ENCODE results near the gene IRX5.

Gene IRX5

GRCh38 chr16:54923055-54923473, 7.6 kb upstream of the IRX5 start:
- TF ChIP-seq CTCF (IDR thresholded peaks at IDR 0.05; ENCODE audit: control insufficient read depth, extremely low read depth, insufficient read depth) = no peak
- no peak for DNase-seq (ENCODE audit: low read depth)
- no peak overlapping the region; the same call in 1 of the 2 replicates for H3K4me3 ChIP-seq (ENCODE audit: low read depth, low read length)

GRCh38 chr16:54923988-54924387, 6.7 kb upstream of the IRX5 start:
- TF ChIP-seq CTCF (IDR thresholded peaks at IDR 0.05; ENCODE audit: control insufficient read depth, extremely low read depth, insufficient read depth) = no peak
- DNase-seq (ENCODE audit: low read depth) = no peak
- H3K4me3 ChIP-seq (ENCODE audit: low read depth, low read length) = no peak overlapping the region

- TF ChIP-seq CTCF (IDR thresholded peaks at IDR 0.05; ENCODE audit: control insufficient read depth, extremely low read depth, insufficient read depth) = no peak
- no peak for DNase-seq (ENCODE audit: low read depth)
- peak overlapping the region; percentile 64 for H3K4me3 ChIP-seq (ENCODE audit: low read depth, low read length)
These were observed 4.4 kb upstream of the IRX5 start for GRCh38 chr16:54926166-54926838.

- peak; percentile 98 for DNase-seq (ENCODE audit: low read depth)
- no peak for TF ChIP-seq CTCF (IDR thresholded peaks at IDR 0.05; ENCODE audit: control insufficient read depth, extremely low read depth, insufficient read depth)
- H3K4me3 ChIP-seq (ENCODE audit: low read depth, low read length) = peak overlapping the region; percentile 64
These were observed 3.3 kb upstream of the IRX5 start for GRCh38 chr16:54927125-54928015.

GRCh38 chr16:54928016-54928356, 2.7 kb upstream of the IRX5 start:
- no peak for DNase-seq (ENCODE audit: low read depth)
- no peak for TF ChIP-seq CTCF (IDR thresholded peaks at IDR 0.05; ENCODE audit: control insufficient read depth, extremely low read depth, insufficient read depth)
- H3K4me3 ChIP-seq (ENCODE audit: low read depth, low read length) = peak overlapping the region; percentile 64

GRCh38 chr16:54928411-54929089, 2.1 kb upstream of the IRX5 start:
- peak; percentile 30; the same call in 1 of the 2 replicates for TF ChIP-seq CTCF (IDR thresholded peaks at IDR 0.05; ENCODE audit: control insufficient read depth, extremely low read depth, insufficient read depth)
- DNase-seq (ENCODE audit: low read depth) = no peak
- H3K4me3 ChIP-seq (ENCODE audit: low read depth, low read length) = peak overlapping the region; percentile 64
